GM23248 (cell line): ENCODE data around the gene DIDO1. TPM values are rescaled to one million over a fixed set of nuclear protein-coding genes. Genes with fewer than 3 reads are reported as not detected.

Source experiments
- DNase-seq: peaks from one replicate; pipeline ENCODE4 v3.0.0-alpha.2; 2015
- H2AFZ ChIP-seq: fragments of 200-600 bp; sonication (generic); 2 replicates; pipeline ENCODE4 v1.6.1; 2016; ENCODE audit warnings: antibody characterized with exemption
- H3F3A ChIP-seq: fragments of 200-600 bp; sonication (generic); 2 replicates; pipeline ENCODE4 v1.6.1; 2016; ENCODE audit warnings: mild to moderate bottlenecking, antibody characterized with exemption, mixed run types; ENCODE audit not compliant: insufficient read depth
- H3K27ac ChIP-seq: fragments of 200-600 bp; sonication (generic); 2 replicates; pipeline ENCODE4 v1.5.1; 2016; ENCODE audit warnings: mild to moderate bottlenecking
- H3K27me3 ChIP-seq: fragments of 200-600 bp; sonication (generic); replicated peaks from 2 replicates; pipeline ENCODE4 v1.6.1; 2016; ENCODE audit warnings: mild to moderate bottlenecking; ENCODE audit not compliant: insufficient read depth
- H3K36me3 ChIP-seq: fragments of 200-600 bp; sonication (generic); 2 replicates; pipeline ENCODE4 v1.6.1; 2016; ENCODE audit warnings: low read depth, mild to moderate bottlenecking
- H3K4me1 ChIP-seq: fragments of 200-600 bp; sonication (generic); 2 replicates; pipeline ENCODE4 v1.6.1; 2016; ENCODE audit warnings: mild to moderate bottlenecking; ENCODE audit not compliant: insufficient read depth
- H3K4me2 ChIP-seq: fragments of 200-600 bp; sonication (generic); one replicate; pipeline ENCODE4 v1.6.1; 2016; ENCODE audit warnings: mild to moderate bottlenecking; ENCODE audit not compliant: unreplicated experiment
- H3K4me3 ChIP-seq: fragments of 200-600 bp; sonication (generic); 2 replicates; pipeline ENCODE4 v1.5.1; 2016; ENCODE audit warnings: mild to moderate bottlenecking
- H3K79me2 ChIP-seq: fragments of 200-600 bp; sonication (generic); 2 replicates; pipeline ENCODE4 v1.6.1; 2016; ENCODE audit warnings: mild to moderate bottlenecking; ENCODE audit not compliant: insufficient read depth
- H3K9ac ChIP-seq: fragments of 200-600 bp; sonication (generic); 2 replicates; pipeline ENCODE4 v1.6.1; 2016; ENCODE audit warnings: mild to moderate bottlenecking
- H3K9me2 ChIP-seq: fragments of 200-600 bp; sonication (generic); 2 replicates; pipeline ENCODE4 v1.6.1; 2016; ENCODE audit warnings: mixed run types, mild to moderate bottlenecking, moderate library complexity; ENCODE audit not compliant: insufficient read depth
- H3K9me3 ChIP-seq: fragments of 200-600 bp; sonication (generic); one replicate; pipeline ENCODE4 v1.6.1; 2017; ENCODE audit warnings: low read depth
- H4K20me1 ChIP-seq: fragments of 200-600 bp; sonication (generic); 2 replicates; pipeline ENCODE4 v1.6.0; 2016; ENCODE audit not compliant: insufficient read depth
- EZH2 ChIP-seq: fragments of 200-600 bp; sonication (generic); IDR thresholded peaks from 2 replicates; pipeline ENCODE4 v1.6.1; 2018; ENCODE audit warnings: antibody characterized with exemption, mild to moderate bottlenecking; ENCODE audit not compliant: insufficient read depth, poor library complexity, severe bottlenecking
- EZH2phosphoT487 ChIP-seq: fragments of 200-600 bp; sonication (generic); IDR thresholded peaks from 2 replicates; pipeline ENCODE4 v1.6.1; 2018; ENCODE audit warnings: antibody characterized with exemption, moderate library complexity, mild to moderate bottlenecking, low read depth; ENCODE audit not compliant: insufficient read depth
- WGBS, 2 experiments: methylation state at CpG; one replicate each; pipeline ENCODE4 v1.1.6; 2015 to 2017; ENCODE audit warnings: low lambda C conversion rate in 2 of 2, low coverage in 1 of 2; ENCODE audit errors: missing lambda C conversion rate in 2 of 2; 5-methylcytosine and 5-hydroxymethylcytosine counted together
- in situ Hi-C: fragments of 300-500 bp; cut with MboI; formaldehyde crosslinking; loops from 2 replicates; pipeline ENCODE4 v1.15.0; 2020
- polyA plus RNA-seq: library from polyadenylated mRNA; unstranded; fragments of >200 nt; fragmentation: Nextera tagmentation; extraction: Ambion mirVana; gene quantifications from 2 replicates; pipeline ENCODE4 v1.2.1, GENCODE V29; 2016
- total RNA-seq: library from RNA; depleted of rRNA; stranded (reverse); fragments of >200 nt; shearing (Covaris generic); gene quantifications from 2 replicates; pipeline ENCODE4 v1.2.3, GENCODE V29; 2014

The DIDO1 gene
- total and polyA plus RNA-seq, 2 experiments from 2014 or later: 16.2 to 37.1 TPM

DNA sequence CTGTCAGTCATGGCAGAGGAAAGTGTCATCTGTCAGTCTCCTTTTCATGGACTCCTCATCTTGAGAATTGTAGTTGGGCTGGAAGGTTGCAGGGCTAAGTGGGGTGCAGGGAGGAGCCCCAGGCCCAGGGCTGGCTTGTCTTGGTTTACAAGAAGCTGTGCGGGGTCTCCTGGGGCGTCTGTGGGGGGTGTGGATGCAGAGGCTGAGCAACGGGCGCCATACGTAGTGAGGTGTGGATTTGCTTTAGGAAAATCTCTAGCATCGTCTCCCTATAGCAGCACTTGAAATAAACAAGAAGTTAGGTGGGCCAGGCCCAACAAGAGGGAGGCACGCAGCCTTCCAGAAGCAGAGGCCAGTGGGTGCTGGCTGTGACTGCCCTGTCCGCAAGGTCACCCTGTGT is 24.4 kb upstream of the DIDO1 start:
- Histone ChIP-seq H3K36me3 (peaks cover 11% of the 10 kb centered on the region; the same call in 1 of the 2 replicates), H3K4me1 (peaks cover 7% of the 10 kb centered on the region; the same call in 1 of the 2 replicates), H2AFZ (no peak overlapping the region), H3K4me3 (no peak overlapping the region), H3K9me3 (no peaks in the 10 kb centered on the region), H3K9ac (no peak overlapping the region), H3K4me2 (no peak overlapping the region), H3F3A (0 out of 2 replicates have a peak, but pooled peaks cover 4% of the 10 kb centered on the region), H3K27me3 (no peaks in the 10 kb centered on the region), H4K20me1 (no peaks in the 10 kb centered on the region), H3K9me2 (no peaks in the 10 kb centered on the region), H3K27ac (no peak overlapping the region), H3K79me2 (peaks cover 64% of the 10 kb centered on the region)
- TF ChIP-seq EZH2 (no peak), EZH2phosphoT487 (no peak)
- in situ Hi-C loops: no loop called here
- 85 to 87% methylated on average over 8 of the region's 8 CpGs for WGBS, 2 experiments
- DNase-seq: no peak

DNA sequence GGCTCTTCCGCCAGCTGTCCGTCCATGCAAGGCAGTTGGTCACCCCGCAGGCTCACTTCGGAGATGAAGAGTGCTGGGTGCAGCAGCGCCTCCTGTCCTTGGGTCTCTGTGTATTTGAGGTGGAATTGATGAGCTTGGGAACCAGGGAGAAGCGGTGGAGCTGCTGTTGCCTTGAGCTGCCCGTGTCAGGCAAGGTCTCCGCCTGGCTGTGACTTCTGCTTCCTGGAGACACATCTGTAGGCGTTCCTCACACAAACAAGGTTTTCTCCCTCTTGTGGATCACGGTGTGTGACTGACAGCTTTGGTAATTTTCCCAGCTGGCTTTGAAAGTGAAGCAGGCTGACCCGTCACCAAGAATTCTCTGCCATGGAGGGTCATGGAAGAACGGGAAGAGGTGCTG is 23.7 kb upstream of the DIDO1 start:
- Histone ChIP-seq H2AFZ (no peak overlapping the region), H3K9me3 (no peaks in the 10 kb centered on the region), H3K79me2 (peaks cover 64% of the 10 kb centered on the region), H3K4me3 (no peak overlapping the region), H3K27me3 (no peaks in the 10 kb centered on the region), H3F3A (0 out of 2 replicates have a peak, but pooled peaks cover 4% of the 10 kb centered on the region), H4K20me1 (no peaks in the 10 kb centered on the region), H3K27ac (no peak overlapping the region), H3K4me1 (peaks cover 7% of the 10 kb centered on the region; the same call in 1 of the 2 replicates), H3K9me2 (no peaks in the 10 kb centered on the region), H3K36me3 (peaks cover 17% of the 10 kb centered on the region; the same call in 1 of the 2 replicates), H3K9ac (no peak overlapping the region), H3K4me2 (no peak overlapping the region)
- TF ChIP-seq EZH2 (no peak), EZH2phosphoT487 (no peak)
- in situ Hi-C loops: no loop called here
- no peak for DNase-seq
- WGBS, 2 experiments: 97 to 99% methylated on average over 12 of the region's 12 CpGs

DNA sequence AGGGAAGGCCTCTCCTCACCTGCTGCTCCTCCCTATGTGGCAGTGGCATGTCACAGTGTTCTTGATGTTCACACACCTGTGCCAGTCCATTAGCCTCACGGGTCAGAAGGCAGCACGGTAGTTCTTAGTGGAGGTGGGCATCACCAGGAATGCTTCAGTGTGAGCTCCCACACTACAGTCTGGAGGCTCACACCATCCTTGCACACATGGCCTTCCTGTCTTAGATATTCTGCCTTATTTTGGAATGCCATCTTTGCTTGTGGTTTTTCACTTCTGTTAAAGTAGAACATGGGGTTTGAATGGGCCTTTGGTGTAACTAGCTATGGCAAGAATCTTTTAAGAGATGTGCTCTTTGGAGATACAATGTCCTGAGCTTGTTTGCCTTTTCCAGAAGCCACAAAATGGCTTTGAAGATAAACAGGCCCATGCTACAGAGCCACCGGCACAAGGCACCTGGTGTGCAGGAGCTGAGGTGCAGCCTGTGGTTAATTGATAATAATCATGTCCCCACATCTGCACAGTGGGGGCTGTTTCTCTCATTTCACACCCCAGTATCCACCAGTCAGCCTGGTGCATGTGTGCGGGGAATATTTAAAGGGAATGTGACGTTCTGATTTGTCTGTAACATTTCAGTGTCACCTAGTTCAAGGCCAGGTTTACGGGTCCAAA is 23.0 kb upstream of the DIDO1 start:
- WGBS, 2 experiments: 95 to 99% methylated on average over 6 of the region's 6 CpGs
- Histone ChIP-seq H3K9me2 (no peaks in the 10 kb centered on the region), H3K27ac (no peak overlapping the region), H4K20me1 (no peaks in the 10 kb centered on the region), H3K4me1 (0 out of 2 replicates have a peak, but pooled peaks cover 7% of the 10 kb centered on the region), H3K4me3 (no peak overlapping the region), H3F3A (0 out of 2 replicates have a peak, but pooled peaks cover 4% of the 10 kb centered on the region), H3K9me3 (no peaks in the 10 kb centered on the region), H2AFZ (no peak overlapping the region), H3K36me3 (peaks cover 22% of the 10 kb centered on the region; the same call in 1 of the 2 replicates), H3K9ac (no peak overlapping the region), H3K4me2 (no peak overlapping the region), H3K27me3 (no peaks in the 10 kb centered on the region), H3K79me2 (peaks cover 64% of the 10 kb centered on the region)
- DNase-seq: no peak
- in situ Hi-C loops: no loop called here
- TF ChIP-seq EZH2phosphoT487: no peak
- no peak for TF ChIP-seq EZH2

DNA sequence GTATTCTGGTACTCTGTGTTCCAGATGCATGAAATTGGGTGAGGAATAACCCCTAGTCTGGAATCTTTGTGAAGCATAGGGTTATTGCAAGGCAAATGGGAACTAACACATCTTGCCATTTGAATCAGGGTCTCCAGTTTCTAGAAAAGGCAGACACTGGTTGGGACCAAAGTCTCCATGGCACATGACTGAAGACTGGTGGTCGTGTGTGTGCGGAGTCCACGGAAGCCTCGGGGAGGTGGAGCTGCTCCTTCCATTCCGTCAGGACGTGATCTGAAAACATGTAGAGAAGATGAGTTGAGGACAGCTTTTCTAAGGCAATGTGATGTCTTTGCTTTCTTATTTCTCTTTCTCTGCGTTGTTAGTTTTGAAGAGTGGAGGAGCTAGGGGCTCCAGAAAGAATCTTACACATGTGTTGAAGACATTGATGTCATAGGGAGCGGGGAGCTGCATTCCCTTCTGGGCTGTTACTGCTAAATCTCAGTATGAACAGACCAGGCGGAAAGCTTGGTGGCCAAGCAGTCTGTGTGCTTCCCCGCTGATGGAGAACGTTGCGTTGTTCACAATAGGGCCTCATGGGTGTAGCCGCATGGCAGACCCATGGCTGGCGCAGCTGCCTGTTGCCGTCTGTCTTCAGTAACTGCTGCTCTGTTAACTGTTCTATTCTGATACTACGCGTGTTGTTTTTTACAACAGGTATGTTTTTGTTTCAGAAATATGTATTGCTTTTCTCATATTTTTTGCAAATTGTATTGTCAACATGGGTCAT is 21.4 kb upstream of the DIDO1 start:
- peaks cover 72% of the 10 kb centered on the region for H3K79me2 ChIP-seq
- no peaks in the 10 kb centered on the region for H4K20me1 ChIP-seq
- H3K9ac ChIP-seq: no peak overlapping the region
- H3K9me2 ChIP-seq: no peaks in the 10 kb centered on the region
- no peak for TF ChIP-seq EZH2phosphoT487
- TF ChIP-seq EZH2: no peak
- no peak overlapping the region for H3K27ac ChIP-seq
- no peaks in the 10 kb centered on the region for H3K9me3 ChIP-seq
- H3K4me2 ChIP-seq: no peak overlapping the region
- H3K4me3 ChIP-seq: no peak overlapping the region
- 0 out of 2 replicates have a peak, but pooled peaks cover 4% of the 10 kb centered on the region for H3F3A ChIP-seq
- peaks cover 27% of the 10 kb centered on the region for H3K36me3 ChIP-seq
- no peak for DNase-seq
- H3K27me3 ChIP-seq: no peaks in the 10 kb centered on the region
- in situ Hi-C loops: no loop called here
- no peak overlapping the region for H2AFZ ChIP-seq
- H3K4me1 ChIP-seq: no peaks in the 10 kb centered on the region
- WGBS, 2 experiments: 78 to 79% methylated on average over 17 of the region's 17 CpGs
